Activated CD8-positive, alpha-beta T cell treated with anti-CD3 and anti-CD28 coated beads, Interleukin-2, amount 10 ng/mL, durations not matched to agents 7 days and 5 days (primary cell): ENCODE measurements around the gene SBSN. TPM values are rescaled to one million over a fixed set of nuclear protein-coding genes. Genes with fewer than 3 reads are reported as not detected.

Experiments
- ATAC-seq: fragments of 150-1000 bp; cut with Tn5 transposase; one replicate; pipeline ENCODE4 v1.10.0; 2021; ENCODE audit warnings: moderate library complexity
- CTCF ChIA-PET: fragments of 350-600 bp; sonication (Branson Sonifier 250); formaldehyde crosslinking; loops from one replicate; lab custom pipeline; 2021; ENCODE audit warnings: antibody characterized with exemption; lab: Charles Lee
- POLR2A ChIA-PET: fragments of 350-600 bp; sonication (Branson Sonifier 250); formaldehyde crosslinking; loops from one replicate; lab custom pipeline; 2021; ENCODE audit warnings: antibody characterized with exemption; lab: Charles Lee
- DNase-seq: peaks from one replicate; pipeline ENCODE4 v3.0.0-alpha.2; 2020
- H3K27ac Mint-ChIP-seq: one replicate; pipeline ENCODE4 v1.8.0; 2021; ENCODE audit warnings: mild to moderate bottlenecking, mixed read lengths
- H3K27me3 Mint-ChIP-seq: one replicate; pipeline ENCODE4 v1.8.0; 2021; ENCODE audit warnings: low read depth, mixed read lengths
- H3K36me3 Mint-ChIP-seq: one replicate; pipeline ENCODE4 v1.8.0; 2021; ENCODE audit warnings: low read depth, mixed read lengths
- H3K4me1 Mint-ChIP-seq: one replicate; pipeline ENCODE4 v1.8.0; 2021; ENCODE audit warnings: low read depth, mixed read lengths
- H3K4me3 Mint-ChIP-seq: one replicate; pipeline ENCODE4 v1.8.0; 2021; ENCODE audit warnings: mild to moderate bottlenecking, mixed read lengths
- H3K9me3 Mint-ChIP-seq: one replicate; pipeline ENCODE4 v1.8.0; 2022; ENCODE audit warnings: mixed read lengths; ENCODE audit not compliant: insufficient read depth
- total RNA-seq, 2 experiments: library from RNA; stranded (reverse); gene quantifications; one replicate each; pipeline ENCODE4 v1.2.3, GENCODE V29; 2021

The SBSN gene
- total RNA-seq, 2 experiments from 2014 or later = not detected

- ATAC-seq = no peak
- Mint-ChIP-seq H3K9me3 (no peaks in the 10 kb centered on the region), H3K4me1 (peaks cover 5% of the 10 kb centered on the region), H3K36me3 (no peaks in the 10 kb centered on the region), H3K27me3 (peaks cover 9% of the 10 kb centered on the region), H3K4me3 (no peak overlapping the region), H3K27ac (no peak overlapping the region)
- CTCF ChIA-PET = no interaction called here
- POLR2A ChIA-PET = no interaction called here
- no peak for DNase-seq
These were observed 24.6 kb upstream of the SBSN start for GRCh38 chr19:35552534-35553384.

DNA sequence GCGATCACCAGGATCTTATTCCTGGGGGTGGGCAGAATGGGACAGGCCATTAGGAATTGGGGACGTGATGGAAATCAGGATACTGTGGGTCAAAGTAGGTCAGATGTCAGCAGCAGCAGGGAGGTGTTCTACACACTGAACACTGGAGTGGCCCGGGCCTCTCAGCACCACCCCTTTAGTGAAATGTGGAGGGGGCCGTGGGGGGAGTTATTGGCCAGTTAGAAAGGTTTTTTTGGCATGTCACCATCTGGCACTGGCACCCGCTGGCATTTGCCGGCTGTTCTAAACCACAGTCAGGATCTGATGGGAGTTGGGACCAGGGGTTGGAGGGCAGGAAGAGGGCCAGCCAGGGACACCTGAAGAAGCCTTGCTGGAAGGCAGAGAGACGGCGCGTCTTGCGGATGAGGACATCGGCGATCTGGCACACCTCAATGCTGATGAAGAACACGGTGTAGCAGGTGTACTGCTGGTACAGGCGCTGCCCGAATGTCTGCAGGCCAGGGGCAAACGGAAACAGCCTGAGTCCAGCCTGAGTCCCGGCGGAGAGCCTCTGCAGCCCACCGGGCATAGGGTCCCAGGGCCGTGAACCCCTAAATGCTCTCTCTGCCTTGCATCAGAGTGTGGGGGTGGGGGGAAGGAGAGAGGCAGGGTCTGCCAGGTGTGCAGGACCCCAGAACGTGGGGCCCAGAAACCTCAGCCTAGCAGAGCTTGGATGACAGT is 23.1 kb upstream of the SBSN start:
- POLR2A ChIA-PET = interaction anchor here (0.6 kb wide), 1 partner anchor 615 kb away, joined by 3 read pairs; no protein-coding TSS in a partner anchor
- DNase-seq (no peak), ATAC-seq (no peak)
- Mint-ChIP-seq H3K4me3 (no peak overlapping the region), H3K27me3 (peaks cover 2% of the 10 kb centered on the region), H3K36me3 (no peaks in the 10 kb centered on the region), H3K4me1 (peaks cover 13% of the 10 kb centered on the region), H3K27ac (no peak overlapping the region), H3K9me3 (no peaks in the 10 kb centered on the region)
- CTCF ChIA-PET = no interaction called here

GRCh38 chr19:35549879-35550523 is 21.9 kb upstream of the SBSN start:
- CTCF ChIA-PET = interaction anchor here (0.7 to 1.6 kb wide), 6 partner anchors 13 to 270 kb away, joined by 3 to 5 read pairs (median 3); partner anchors contain the start of genes ATP4A, COX6B1, PSENEN and U2AF1L4
- Mint-ChIP-seq H3K9me3 (no peaks in the 10 kb centered on the region), H3K27me3 (no peaks in the 10 kb centered on the region), H3K4me3 (no peak overlapping the region), H3K4me1 (peaks cover 15% of the 10 kb centered on the region), H3K27ac (no peak overlapping the region), H3K36me3 (no peaks in the 10 kb centered on the region)
- ATAC-seq = no peak
- no peak for DNase-seq
- POLR2A ChIA-PET = no interaction called here

GRCh38 chr19:35549174-35549788 is 21.2 kb upstream of the SBSN start:
- H3K36me3 Mint-ChIP-seq = peaks cover 5% of the 10 kb centered on the region
- POLR2A ChIA-PET = no interaction called here

DNA sequence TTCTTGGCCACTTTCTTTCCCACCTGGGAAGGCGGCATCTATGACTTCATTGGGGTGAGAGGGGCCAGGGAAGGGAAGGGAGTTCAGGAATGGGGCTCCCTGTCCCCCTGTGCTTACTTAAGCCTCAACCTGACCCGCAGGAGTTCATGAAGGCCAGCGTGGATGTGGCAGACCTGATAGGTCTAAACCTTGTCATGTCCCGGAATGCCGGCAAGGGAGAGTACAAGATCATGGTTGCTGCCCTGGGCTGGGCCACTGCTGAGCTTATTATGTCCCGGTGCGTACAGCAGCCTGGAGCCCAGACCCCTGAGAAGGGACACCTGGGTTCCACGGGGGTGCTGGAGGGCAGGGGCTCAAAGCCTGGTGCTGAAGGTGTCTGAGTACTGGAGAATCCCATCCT is 18.4 kb upstream of the SBSN start:
- H3K27ac Mint-ChIP-seq = peak overlapping the region; percentile 91
- H3K27me3 Mint-ChIP-seq = no peaks in the 10 kb centered on the region
- ATAC-seq (no peak), DNase-seq (no peak)
- POLR2A ChIA-PET = interaction anchor here (1.4 kb wide), 1 partner anchor 102 kb away, joined by 5 read pairs; the partner anchor contains the start of gene COX6B1
- H3K9me3 Mint-ChIP-seq = no peaks in the 10 kb centered on the region
- peaks cover 12% of the 10 kb centered on the region for H3K36me3 Mint-ChIP-seq
- peaks cover 30% of the 10 kb centered on the region for H3K4me1 Mint-ChIP-seq
- CTCF ChIA-PET = no interaction called here
- peak overlapping the region; percentile 93 for H3K4me3 Mint-ChIP-seq

More at GRCh38 chr19:35549174-35549788, 21.2 kb upstream of the SBSN start:
- H3K27me3 Mint-ChIP-seq = no peaks in the 10 kb centered on the region
- H3K4me3 Mint-ChIP-seq = no peak overlapping the region
- CTCF ChIA-PET = interaction anchor here (0.7 to 2.1 kb wide), 26 partner anchors 8 to 271 kb away, joined by 3 to 12 read pairs (median 4); partner anchors contain the start of genes ATP4A, COX6B1, HAUS5 and PSENEN
- H3K9me3 Mint-ChIP-seq = no peaks in the 10 kb centered on the region
- peak; percentile 75 for DNase-seq
- no peak overlapping the region for H3K27ac Mint-ChIP-seq
- ATAC-seq = no peak
- H3K4me1 Mint-ChIP-seq = peaks cover 21% of the 10 kb centered on the region

GRCh38 chr19:35545855-35546381 is 17.8 kb upstream of the SBSN start:
- ChIA-PET POLR2A (no interaction called here), CTCF (no interaction called here)
- Mint-ChIP-seq H3K9me3 (no peaks in the 10 kb centered on the region), H3K4me3 (peak overlapping the region; percentile 93), H3K4me1 (peaks cover 30% of the 10 kb centered on the region), H3K36me3 (peaks cover 12% of the 10 kb centered on the region), H3K27ac (peak overlapping the region; percentile 91), H3K27me3 (no peaks in the 10 kb centered on the region)
- DNase-seq = peak; percentile 65
- peak; percentile 66 for ATAC-seq

DNA sequence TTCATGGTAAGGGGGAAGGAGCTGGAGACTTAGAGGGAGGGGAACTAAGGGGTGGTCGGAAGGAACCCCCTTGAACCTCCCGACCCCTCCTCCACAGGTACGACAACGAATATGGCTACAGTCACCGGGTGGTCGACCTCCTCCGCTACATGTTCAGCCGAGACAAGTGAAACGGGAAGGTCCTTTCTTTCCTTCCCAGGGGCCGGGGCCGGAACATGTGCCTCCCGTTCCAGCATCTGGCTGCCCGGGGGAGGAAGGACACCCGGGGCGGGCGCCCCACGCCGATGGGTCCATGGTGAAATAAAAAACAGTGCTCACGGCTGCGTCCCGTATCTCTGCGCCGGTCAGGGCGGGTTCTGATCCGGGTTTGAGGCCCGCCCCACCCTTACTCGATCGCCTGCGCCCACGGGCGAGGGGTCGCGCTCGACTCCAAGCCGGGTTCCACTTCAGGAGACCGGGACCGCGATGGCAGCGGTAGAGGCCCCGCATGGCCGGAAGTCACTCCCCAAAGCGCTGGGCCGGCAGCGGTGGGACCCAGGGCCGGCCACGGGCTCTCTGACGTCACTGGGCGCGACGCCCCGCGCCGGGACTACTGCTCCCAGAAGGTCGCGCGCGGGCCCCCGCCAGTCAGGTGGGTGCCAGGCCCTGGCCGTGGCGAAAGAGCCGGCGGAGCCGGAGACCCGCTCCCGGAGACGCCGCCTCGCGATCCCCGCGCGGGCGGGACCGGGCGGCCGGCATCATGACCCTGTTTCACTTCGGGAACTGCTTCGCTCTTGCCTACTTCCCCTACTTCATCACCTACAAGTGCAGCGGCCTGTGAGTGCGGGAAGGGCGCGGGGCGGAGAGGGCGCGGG is 17.1 kb upstream of the SBSN start, which contains the start of gene TMEM147:
Gene TMEM147 (plus strand): TSS at position 626 of the 854 bp plus-strand sequence. CDS start 114 bp downstream, at position 740.
- CTCF ChIA-PET = interaction anchor here (1.1 to 2.1 kb wide), 2 partner anchors 35 to 50 kb away, joined by 3 to 7 read pairs; no protein-coding TSS in a partner anchor
- DNase-seq (peak; percentile 89), ATAC-seq (peak; percentile 92)
- no peaks in the 10 kb centered on the region for H3K27me3 Mint-ChIP-seq
- peak within 1 kb of the TSS; percentile 91 for H3K27ac Mint-ChIP-seq
- H3K4me1 Mint-ChIP-seq = peaks cover 34% of the 10 kb centered on the region
- H3K9me3 Mint-ChIP-seq = no peaks in the 10 kb centered on the region
- H3K4me3 Mint-ChIP-seq = peak within 1 kb of the TSS; percentile 93
- POLR2A ChIA-PET = no interaction called here
- peaks cover 12% of the 10 kb centered on the region for H3K36me3 Mint-ChIP-seq

GRCh38 chr19:35544110-35544802 is 16.1 kb upstream of the SBSN start:
- POLR2A ChIA-PET = no interaction called here
- DNase-seq = no peak
- peaks cover 43% of the 10 kb centered on the region for H3K4me1 Mint-ChIP-seq

DNA sequence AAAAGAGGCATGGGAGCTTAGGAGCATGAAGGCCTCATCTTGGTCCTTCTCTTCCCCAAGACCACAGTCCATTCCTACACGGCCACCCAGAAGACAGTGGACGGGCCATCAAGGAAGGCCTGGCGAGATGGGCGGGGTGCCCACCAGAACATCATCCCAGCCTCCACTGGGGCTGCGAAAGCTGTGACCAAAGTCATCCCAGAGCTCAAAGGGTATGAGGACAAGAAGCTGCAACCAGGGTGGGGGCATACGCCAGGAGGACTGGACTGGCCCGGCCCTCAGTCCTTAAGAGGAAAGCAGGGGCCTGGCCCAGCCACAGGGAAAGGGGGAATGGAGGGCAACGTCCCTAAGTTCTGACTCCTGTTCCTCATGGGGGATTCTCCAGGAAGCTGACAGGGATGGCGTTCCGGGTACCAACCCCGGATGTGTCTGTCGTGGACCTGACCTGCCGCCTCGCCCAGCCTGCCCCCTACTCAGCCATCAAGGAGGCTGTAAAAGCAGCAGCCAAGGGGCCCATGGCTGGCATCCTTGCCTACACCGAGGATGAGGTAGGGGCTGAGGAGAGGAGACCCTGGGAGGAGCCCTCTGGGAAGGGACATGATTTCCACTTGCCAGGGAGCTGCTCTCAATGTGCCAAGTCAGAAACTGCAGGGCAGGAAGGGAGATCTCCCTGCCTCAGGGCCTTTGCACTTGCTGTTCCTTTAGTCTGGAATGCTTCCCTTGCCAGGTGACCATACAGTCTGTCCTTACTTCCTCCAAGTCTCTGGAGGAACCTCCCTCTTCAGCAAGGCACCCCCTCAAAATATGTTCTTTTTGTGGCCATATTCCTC is 15.4 kb upstream of the SBSN start:
- ATAC-seq (no peak), DNase-seq (no peak)
- Mint-ChIP-seq H3K27ac (no peak overlapping the region), H3K27me3 (no peaks in the 10 kb centered on the region), H3K4me3 (no peak overlapping the region), H3K9me3 (no peaks in the 10 kb centered on the region), H3K4me1 (peaks cover 43% of the 10 kb centered on the region), H3K36me3 (peaks cover 12% of the 10 kb centered on the region)
- ChIA-PET POLR2A (no interaction called here), CTCF (interaction anchor here (0.6 to 2.1 kb wide), 3 partner anchors 28 to 48 kb away, joined by 3 to 7 read pairs (median 3); no protein-coding TSS in a partner anchor)

More at GRCh38 chr19:35544110-35544802, 16.1 kb upstream of the SBSN start:
- Mint-ChIP-seq H3K9me3 (no peaks in the 10 kb centered on the region), H3K36me3 (peaks cover 12% of the 10 kb centered on the region), H3K27me3 (no peaks in the 10 kb centered on the region), H3K27ac (peak overlapping the region; percentile 90), H3K4me3 (peak overlapping the region; percentile 93)
- CTCF ChIA-PET = interaction anchor here (0.6 to 2.1 kb wide), 3 partner anchors 29 to 49 kb away, joined by 3 to 7 read pairs (median 3); no protein-coding TSS in a partner anchor
- no peak for ATAC-seq
